SK-N-MC (cell line): Measurements from ENCODE around the gene SLC6A12.

ENCODE experiments used
- EZH2 ChIP-seq: fragments of 200-600 bp; sonication (generic); IDR thresholded peaks from one replicate; pipeline ENCODE4 v1.6.1; 2017; ENCODE audit warnings: antibody characterized with exemption
- FOXP2 ChIP-seq: optimal IDR thresholded peaks from 2 replicates; pipeline ENCODE3; 2011; ENCODE audit warnings: mild to moderate bottlenecking, moderate library complexity; ENCODE audit not compliant: insufficient read depth; ENCODE audit errors: extremely low read length, control extremely low read depth
- POLR2AphosphoS5 ChIP-seq: IDR thresholded peaks from 2 replicates; pipeline ENCODE4 v1.6.1; 2012; ENCODE audit warnings: mild to moderate bottlenecking, low read depth, low read length, borderline replicate concordance

GRCh38 chr12:169528-170370, 44.2 kb downstream of the SLC6A12 start:
- no peak for TF ChIP-seq POLR2AphosphoS5
- TF ChIP-seq EZH2: no peak
- no peak for TF ChIP-seq FOXP2
